Measurements from ENCODE around the gene PRSS36.

- TF ChIP-seq EP300 (IDR thresholded peaks at IDR 0.05) = no peak
- TF ChIP-seq CTCF (IDR thresholded peaks at IDR 0.05) = no peak
- no peak for TF ChIP-seq POLR2A (IDR thresholded peaks at IDR 0.05)
- no peak for TF ChIP-seq POLR2AphosphoS5 (IDR thresholded peaks at IDR 0.05)
Observed at GRCh38 chr16:31190818-31191444, 41.1 kb upstream of the PRSS36 start.
